ENCODE data around the gene IMMP2L.

Gene IMMP2L

GRCh38 chr7:110880971-110881370 lies 681.3 kb downstream of the IMMP2L start:
- in situ Hi-C loops (cut with HindIII; ENCODE audit: low sequenced_read_pairs), result no loop called here
- no peak for DNase-seq (ENCODE audit: low read depth, low spot score)
- TF ChIP-seq CTCF (IDR thresholded peaks at IDR 0.05; ENCODE audit: low read depth, low read length), result no peak
- H3K4me3 ChIP-seq (ENCODE audit: low read depth, low read length), result no peak overlapping the region

GRCh38 chr7:110877016-110877415 lies 685.3 kb downstream of the IMMP2L start:
- in situ Hi-C loops (cut with HindIII; ENCODE audit: low sequenced_read_pairs), result no loop called here
- DNase-seq (ENCODE audit: low read depth, low spot score), result peak; percentile 5

DNA sequence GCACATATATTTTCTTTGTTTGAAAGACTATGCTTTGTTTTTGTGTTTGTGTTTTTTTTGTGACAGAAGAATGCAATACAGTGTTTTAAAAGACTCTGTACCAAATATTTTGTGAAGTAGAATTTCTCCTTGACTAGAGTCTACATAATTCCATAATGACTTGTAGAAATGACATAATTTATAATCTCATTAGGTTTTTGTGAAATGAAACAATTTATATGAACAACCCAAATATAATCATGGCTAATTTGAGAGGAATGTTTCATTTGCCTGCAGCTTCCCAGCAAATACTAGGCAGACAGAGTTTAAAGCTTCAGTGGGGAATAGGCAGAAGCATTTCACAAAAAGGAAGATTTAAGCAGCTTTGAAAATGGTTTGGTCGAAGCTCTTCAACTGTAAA lies 686.9 kb downstream of the IMMP2L start:
- in situ Hi-C loops (cut with HindIII; ENCODE audit: low sequenced_read_pairs), result no loop called here
- no peak for DNase-seq (ENCODE audit: low read depth, low spot score)
- TF ChIP-seq CTCF (IDR thresholded peaks at IDR 0.05; ENCODE audit: low read depth, low read length), result no peak
- H3K4me3 ChIP-seq (ENCODE audit: low read depth, low read length), result no peak overlapping the region

More at GRCh38 chr7:110877016-110877415, 685.3 kb downstream of the IMMP2L start:
- no peak for TF ChIP-seq CTCF (IDR thresholded peaks at IDR 0.05; ENCODE audit: low read depth, low read length)
- H3K4me3 ChIP-seq (ENCODE audit: low read depth, low read length), result no peak overlapping the region

GRCh38 chr7:110871856-110872255 lies 690.4 kb downstream of the IMMP2L start:
- in situ Hi-C loops (cut with HindIII; ENCODE audit: low sequenced_read_pairs), result no loop called here
- no peak overlapping the region for H3K4me3 ChIP-seq (ENCODE audit: low read depth, low read length)
- no peak for DNase-seq (ENCODE audit: low read depth, low spot score)
- no peak for TF ChIP-seq CTCF (IDR thresholded peaks at IDR 0.05; ENCODE audit: low read depth, low read length)

GRCh38 chr7:110870926-110871325 lies 691.4 kb downstream of the IMMP2L start:
- TF ChIP-seq CTCF (IDR thresholded peaks at IDR 0.05; ENCODE audit: low read depth, low read length), result no peak
- in situ Hi-C loops (cut with HindIII; ENCODE audit: low sequenced_read_pairs), result no loop called here
- DNase-seq (ENCODE audit: low read depth, low spot score), result no peak
- H3K4me3 ChIP-seq (ENCODE audit: low read depth, low read length), result no peak overlapping the region

GRCh38 chr7:110868458-110868857 lies 693.8 kb downstream of the IMMP2L start:
- no peak overlapping the region for H3K4me3 ChIP-seq (ENCODE audit: low read depth, low read length)
- in situ Hi-C loops (cut with HindIII; ENCODE audit: low sequenced_read_pairs), result no loop called here
- peak; percentile 5 for DNase-seq (ENCODE audit: low read depth, low spot score)
- no peak for TF ChIP-seq CTCF (IDR thresholded peaks at IDR 0.05; ENCODE audit: low read depth, low read length)

- H3K4me3 ChIP-seq (ENCODE audit: low read depth, low read length), result no peak overlapping the region
- no peak for DNase-seq (ENCODE audit: low read depth, low spot score)
- no peak for TF ChIP-seq CTCF (IDR thresholded peaks at IDR 0.05; ENCODE audit: low read depth, low read length)
- in situ Hi-C loops (cut with HindIII; ENCODE audit: low sequenced_read_pairs), result no loop called here
Measured at GRCh38 chr7:110867771-110868170, 694.5 kb downstream of the IMMP2L start.
